GM13977 (cell line): ENCODE measurements around the gene SPINT1.

Experiments
- DNase-seq: peaks from one replicate; pipeline ENCODE4 v3.0.0; 2012; ENCODE audit warnings: low spot score
- CTCF ChIP-seq: IDR thresholded peaks from 2 replicates; pipeline ENCODE4 v1.5.1; 2012; ENCODE audit warnings: mild to moderate bottlenecking, control low read depth; ENCODE audit not compliant: insufficient read depth; ENCODE audit errors: extremely low read depth, missing control alignments
- in situ Hi-C: fragments of 300-500 bp; cut with MboI; formaldehyde crosslinking; loops from one replicate; pipeline ENCODE4 v1.12.0; 2022; ENCODE audit warnings: low sequenced_read_pairs, low pct_unique_long_range_greater_than_20kb, mixed read lengths, inconsistent platforms; ENCODE audit not compliant: unreplicated experiment

Gene SPINT1

DNA sequence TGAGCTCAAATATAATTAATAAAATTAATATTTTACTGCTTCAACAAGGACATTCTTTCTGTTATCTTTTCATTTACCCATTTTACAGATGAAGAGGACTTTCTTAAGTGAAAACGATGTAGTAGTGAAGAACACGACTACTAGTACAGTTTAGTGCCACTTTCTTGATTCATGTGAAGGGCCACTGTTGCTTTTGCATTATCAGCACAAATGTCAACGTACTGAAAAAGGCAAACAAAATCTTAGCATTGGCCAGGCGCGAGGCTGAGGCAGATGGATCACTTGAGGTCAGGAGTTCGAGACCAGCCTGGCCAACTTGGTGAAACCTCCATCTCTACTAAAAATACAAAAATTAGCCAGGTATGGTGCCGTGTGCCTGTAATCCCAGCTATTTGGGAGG lies 24.8 kb upstream of the SPINT1 start:
- no peak for DNase-seq
- in situ Hi-C loops: no loop called here
- no peak for TF ChIP-seq CTCF

- DNase-seq: no peak
- no peak for TF ChIP-seq CTCF
- in situ Hi-C loops: no loop called here
Measured at GRCh38 chr15:40821195-40821594, 22.7 kb upstream of the SPINT1 start.

DNA sequence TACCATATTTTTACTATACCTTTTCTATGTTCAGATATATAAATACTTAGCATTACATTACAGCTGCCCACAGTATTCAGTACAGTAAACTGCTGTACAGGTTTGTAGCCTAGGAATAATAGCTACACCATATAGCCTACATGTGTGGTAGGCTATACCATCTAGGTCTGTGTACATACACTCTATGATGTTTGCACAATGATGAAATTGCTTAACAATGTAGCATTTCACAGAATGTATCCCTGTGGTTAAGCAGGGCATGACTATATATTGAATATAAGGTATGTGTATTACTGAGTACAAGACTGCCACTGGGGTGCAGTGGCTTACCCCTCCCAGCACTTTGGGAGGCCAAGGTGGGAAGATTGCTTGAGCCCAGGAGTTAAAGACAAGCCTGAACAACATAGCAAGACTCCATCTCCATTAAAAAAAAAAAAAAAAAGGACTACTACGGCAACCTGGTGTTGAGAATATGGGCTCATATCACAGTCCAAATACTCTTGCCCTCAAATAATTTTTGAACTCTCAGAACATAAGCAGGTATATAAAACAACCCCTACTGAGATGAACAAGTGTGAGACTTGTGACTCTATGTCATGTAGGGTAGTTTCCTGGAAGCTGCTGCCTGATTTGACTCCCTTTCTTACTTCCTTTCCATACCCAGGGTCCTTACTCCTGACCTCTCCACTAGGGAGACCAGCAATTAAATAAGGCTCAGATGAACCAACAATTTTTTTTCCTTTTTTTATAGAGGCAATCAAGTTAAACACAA lies 20.1 kb upstream of the SPINT1 start:
- DNase-seq: no peak
- TF ChIP-seq CTCF: no peak

GRCh38 chr15:40825661-40826422 lies 18.0 kb upstream of the SPINT1 start:
- DNase-seq: no peak
- in situ Hi-C loops: no loop called here
- TF ChIP-seq CTCF: no peak

More for the DNA sequence above, 20.1 kb upstream of the SPINT1 start:
- in situ Hi-C loops: no loop called here

- in situ Hi-C loops: no loop called here
- no peak for DNase-seq
Measured at GRCh38 chr15:40826423-40827075, 17.3 kb upstream of the SPINT1 start.

More at GRCh38 chr15:40826423-40827075, 17.3 kb upstream of the SPINT1 start:
- TF ChIP-seq CTCF: no peak
